COLO668 (cell line): ENCODE results near the gene RAPGEF3.

Source experiments
- DNase-seq: peaks from one replicate; lab custom pipeline; 2025; ENCODE audit not compliant: unreplicated experiment; lab: John Stamatoyannopoulos, UW

RAPGEF3 gene

DNA sequence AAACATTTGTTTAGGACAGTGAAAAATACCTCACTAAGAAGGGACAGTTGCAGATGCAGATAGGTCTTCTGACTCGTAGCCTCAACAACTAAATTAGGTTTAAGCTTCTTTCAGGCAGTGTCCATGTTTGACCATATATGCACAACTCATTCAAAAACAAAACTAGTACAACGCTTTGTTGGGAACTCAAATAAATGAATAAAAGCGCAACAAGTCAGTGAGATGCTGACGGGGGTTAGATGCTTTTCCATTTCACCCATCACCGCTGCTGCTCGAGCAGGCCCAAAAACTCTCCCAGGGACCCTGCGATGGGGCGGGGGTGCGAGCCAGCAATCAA is 53.5 kb downstream of the RAPGEF3 start:
- DNase-seq = no peak

DNA sequence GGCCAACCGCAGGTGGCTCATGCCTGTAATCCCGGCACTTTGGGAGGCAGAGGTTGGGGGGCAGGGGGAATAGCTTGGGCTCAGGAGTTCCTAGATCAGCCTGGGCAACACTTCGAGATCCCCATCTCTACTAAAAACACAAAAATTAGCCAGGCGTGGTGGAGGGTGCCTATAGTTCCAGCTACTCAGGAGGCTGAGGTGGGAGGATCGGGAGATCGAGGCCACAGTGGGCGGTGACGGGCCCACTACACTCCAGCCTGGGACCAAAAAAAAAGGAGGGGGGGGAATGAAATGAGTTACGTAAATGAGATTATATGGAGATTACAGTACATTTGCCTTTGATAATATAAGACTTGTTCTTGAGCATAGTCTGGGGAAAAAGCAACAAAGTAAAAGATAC is 54.0 kb downstream of the RAPGEF3 start:
- DNase-seq = no peak

DNA sequence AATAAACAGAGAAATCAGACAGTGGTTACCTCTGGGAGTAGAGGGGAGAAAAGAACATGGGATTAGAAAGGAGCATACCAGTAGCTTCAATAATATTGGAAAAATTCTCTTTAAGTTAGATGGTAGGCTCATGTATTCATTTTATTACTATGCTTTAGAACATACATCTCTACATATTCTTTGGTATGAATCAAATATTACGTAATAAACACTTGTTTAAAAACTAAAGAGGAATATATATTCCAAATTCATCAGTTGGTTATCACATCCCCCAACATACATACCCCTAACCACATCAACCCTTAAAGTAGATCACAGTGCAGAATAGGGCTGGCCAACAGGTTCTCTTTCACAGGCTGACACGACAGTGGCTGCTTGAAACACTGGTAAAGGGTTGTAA is 58.4 kb downstream of the RAPGEF3 start:
- DNase-seq = no peak

DNA sequence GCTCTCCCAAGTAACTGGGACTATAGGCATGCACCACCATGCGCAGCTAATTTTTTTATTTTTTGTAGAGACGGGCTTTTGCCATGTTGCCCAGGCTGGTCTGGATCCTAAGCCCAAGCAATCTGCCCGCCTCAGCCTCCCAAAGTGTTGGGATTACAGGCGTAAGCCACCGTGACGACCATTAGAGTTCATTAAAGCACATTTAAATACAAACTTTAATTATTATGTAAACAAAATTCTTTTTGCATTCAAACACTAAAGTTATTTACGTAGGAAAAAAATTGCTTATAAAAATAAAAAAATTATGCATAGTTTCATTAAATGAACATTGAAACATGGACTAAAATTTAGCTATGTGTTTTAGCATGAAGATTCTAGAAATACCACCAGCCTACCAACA is 60.0 kb downstream of the RAPGEF3 start:
- DNase-seq = no peak

DNA sequence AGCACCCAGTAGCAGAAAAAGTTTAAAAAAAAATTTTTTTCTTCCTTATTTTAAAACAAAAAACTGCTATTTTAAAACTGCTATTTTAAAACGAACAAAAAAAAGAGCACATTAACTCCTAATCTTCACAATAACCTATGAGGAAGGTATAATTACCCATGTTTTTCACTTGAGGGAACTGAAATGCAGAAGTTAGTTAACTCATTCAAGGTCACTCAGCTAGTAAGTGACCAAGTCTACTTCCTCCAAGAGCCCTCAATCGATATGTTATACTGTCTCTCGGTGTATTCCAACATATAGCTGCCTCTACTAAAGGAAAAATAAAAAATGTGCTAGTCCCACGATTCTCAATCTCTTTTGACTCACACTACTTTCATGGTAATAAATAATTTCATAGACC is 60.6 kb downstream of the RAPGEF3 start:
- DNase-seq = no peak

DNA sequence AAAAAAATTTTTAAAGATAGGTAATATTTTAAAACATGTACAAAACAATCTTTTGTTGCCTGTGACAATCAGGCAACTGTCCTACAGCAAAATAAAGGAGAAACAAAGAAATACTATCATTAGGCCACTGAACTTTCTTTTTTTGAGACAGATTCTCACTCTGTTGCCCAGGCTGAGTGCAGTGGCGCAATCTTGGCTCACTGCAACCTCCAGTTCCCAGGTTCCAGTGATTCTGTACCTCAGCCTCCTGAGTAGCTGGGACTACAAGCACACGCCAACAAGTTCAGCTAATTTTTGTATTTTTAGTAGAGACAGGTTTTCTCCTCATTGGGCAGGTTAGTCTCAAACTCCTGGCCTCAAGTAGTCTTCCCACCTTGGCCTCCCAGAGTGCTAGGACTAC is 69.5 kb downstream of the RAPGEF3 start:
- no peak for DNase-seq

DNA sequence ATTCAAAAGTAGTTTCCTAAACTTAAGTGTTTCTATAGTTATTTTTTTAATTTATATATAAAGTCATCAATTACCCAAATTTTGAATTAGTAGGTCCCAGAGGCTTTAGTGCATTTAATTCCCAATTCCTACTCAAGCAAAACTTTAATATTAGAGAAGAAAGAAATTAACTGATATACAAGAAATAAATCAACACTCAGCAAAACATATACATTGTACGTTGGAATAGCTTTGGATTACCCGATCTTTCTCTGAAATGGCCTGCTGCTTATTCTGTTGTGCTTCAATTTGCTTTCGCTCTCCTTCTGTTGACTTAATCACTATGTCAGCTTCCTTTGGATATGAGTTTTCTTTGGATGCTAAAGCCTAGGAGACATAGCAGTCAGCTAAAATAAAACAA is 71.0 kb downstream of the RAPGEF3 start:
- DNase-seq = no peak

DNA sequence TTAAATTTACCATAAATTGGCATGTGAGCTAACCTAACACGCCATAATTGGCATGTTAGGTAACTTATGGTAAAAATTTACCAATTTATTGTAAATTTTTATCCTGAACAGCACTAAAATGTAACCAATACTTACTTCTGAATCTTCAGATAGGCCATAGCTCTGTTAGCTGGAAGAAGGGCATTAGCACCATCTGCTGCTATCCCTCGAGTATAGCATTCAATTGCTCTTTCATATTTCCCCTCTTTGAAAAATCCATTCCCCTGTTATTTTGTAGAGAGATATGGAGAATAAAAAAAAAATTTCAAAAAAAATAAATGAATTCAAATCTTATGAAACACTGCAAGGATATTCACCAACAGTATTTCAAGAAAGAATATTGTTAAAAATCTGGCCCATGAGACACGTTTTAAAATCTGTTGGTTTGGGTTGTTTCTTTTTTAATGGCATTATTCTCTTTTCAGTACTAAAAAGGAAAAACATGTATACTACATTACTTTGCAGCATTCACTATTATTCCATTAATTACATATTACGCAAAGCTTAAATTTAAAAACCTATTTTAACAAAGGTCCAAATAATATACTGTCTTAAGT is 71.9 kb downstream of the RAPGEF3 start:
- DNase-seq = no peak
